ENCODE results near the gene CAB39.

The CAB39 gene

DNA sequence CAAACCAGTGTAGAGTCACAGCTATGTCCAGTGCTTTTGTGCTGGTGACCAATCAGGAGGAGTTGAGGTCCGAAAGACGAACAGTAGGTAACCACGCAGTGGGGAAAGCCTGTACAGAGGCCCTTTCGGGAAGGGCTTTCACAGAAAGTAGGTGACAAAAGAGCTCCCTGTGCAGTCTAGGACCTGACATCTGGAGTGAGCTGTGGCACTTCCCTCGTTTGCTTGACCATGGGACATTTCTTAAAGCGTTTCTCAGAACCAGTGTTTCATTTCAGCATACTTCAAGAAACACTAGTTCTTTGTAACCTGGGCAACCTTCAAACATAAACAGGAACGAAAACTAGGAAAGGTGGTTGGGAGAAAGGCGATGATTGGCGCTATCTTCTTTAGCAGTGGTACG lies 96.4 kb downstream of the CAB39 start:
- H3K27me3 ChIP-seq (ENCODE audit: insufficient read depth, poor library complexity, severe bottlenecking), result no peaks in the 10 kb centered on the region
- no peak overlapping the region for H3K4me3 ChIP-seq (replicated peaks; ENCODE audit: insufficient read depth, low read length)
- no peak for TF ChIP-seq REST (IDR thresholded peaks at IDR 0.05; ENCODE audit: insufficient replicate concordance, low read depth)
- TF ChIP-seq CTCF (IDR thresholded peaks at IDR 0.05; ENCODE audit: insufficient read depth, low read length), result no peak
- TF ChIP-seq GABPA (IDR thresholded peaks at IDR 0.05; ENCODE audit: low read depth), result no peak
- no peak for TF ChIP-seq POLR2AphosphoS5 (IDR thresholded peaks at IDR 0.05; ENCODE audit: low read depth)
- TF ChIP-seq SPI1 (IDR thresholded peaks at IDR 0.05; ENCODE audit: borderline replicate concordance, low read depth), result no peak
- no peak for DNase-seq (ENCODE audit: low read depth in 1 of 2, low spot score in 1 of 2)
- no peak overlapping the region for H3K27ac ChIP-seq (replicated peaks)

DNA sequence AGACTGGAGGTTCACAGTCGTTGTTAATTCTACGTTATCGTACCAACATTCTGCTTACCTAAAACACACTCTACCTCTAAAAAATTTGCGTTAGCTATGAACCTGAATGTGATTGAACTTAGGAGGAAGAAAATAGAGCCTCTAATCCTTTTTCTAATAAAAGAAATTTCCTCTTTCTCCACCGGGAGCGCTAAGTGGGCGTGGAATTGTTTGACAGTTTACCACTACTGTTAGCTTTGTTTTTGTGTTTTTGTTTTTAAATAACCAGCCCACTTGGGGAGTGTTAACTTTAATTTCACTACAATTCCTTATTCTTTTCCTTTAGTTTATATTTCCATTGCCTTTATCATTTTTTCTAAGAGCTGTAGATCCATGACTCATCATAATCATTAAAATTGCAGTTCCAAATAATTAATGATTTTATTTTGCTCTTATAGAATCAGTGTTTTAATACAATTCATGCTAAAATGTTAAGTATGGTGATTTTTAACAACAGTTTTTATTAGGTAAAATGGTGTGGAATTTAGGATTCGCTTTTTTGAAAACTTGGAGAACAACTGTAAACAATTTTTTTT lies 97.1 kb downstream of the CAB39 start:
- DNase-seq (ENCODE audit: low read depth in 1 of 2, low spot score in 1 of 2), result no peak
- TF ChIP-seq REST (IDR thresholded peaks at IDR 0.05; ENCODE audit: insufficient replicate concordance, low read depth) (no peak), SPI1 (IDR thresholded peaks at IDR 0.05; ENCODE audit: borderline replicate concordance, low read depth) (no peak), POLR2AphosphoS5 (IDR thresholded peaks at IDR 0.05; ENCODE audit: low read depth) (no peak), GABPA (IDR thresholded peaks at IDR 0.05; ENCODE audit: low read depth) (no peak), CTCF (IDR thresholded peaks at IDR 0.05; ENCODE audit: insufficient read depth, low read length) (no peak)
- no peak overlapping the region for H3K4me3 ChIP-seq (replicated peaks; ENCODE audit: insufficient read depth, low read length)
- H3K27ac ChIP-seq (replicated peaks), result no peak overlapping the region
- H3K27me3 ChIP-seq (ENCODE audit: insufficient read depth, poor library complexity, severe bottlenecking), result no peaks in the 10 kb centered on the region

DNA sequence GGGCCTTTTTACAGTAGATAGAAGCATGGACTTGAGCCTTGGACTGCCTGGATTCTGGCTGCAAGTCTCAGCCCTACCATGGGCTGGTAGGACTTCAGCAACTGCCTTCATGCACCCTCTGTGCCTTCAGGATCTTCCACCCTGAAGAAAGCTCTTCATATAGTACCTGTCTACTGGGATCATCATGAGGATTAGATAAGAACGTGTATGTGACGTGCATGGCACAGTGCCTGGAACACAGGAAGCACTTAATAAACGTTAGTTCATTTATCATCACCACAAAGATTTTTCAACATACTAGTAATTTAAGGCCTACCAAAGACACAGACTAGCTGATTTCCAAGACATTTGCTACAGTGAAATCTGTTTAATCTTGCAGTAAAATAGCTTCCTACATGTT lies 98.9 kb downstream of the CAB39 start:
- Histone ChIP-seq H3K4me3 (replicated peaks; ENCODE audit: insufficient read depth, low read length) (no peak overlapping the region), H3K27ac (replicated peaks) (no peak overlapping the region), H3K27me3 (ENCODE audit: insufficient read depth, poor library complexity, severe bottlenecking) (no peaks in the 10 kb centered on the region)
- TF ChIP-seq SPI1 (IDR thresholded peaks at IDR 0.05; ENCODE audit: borderline replicate concordance, low read depth) (no peak), REST (IDR thresholded peaks at IDR 0.05; ENCODE audit: insufficient replicate concordance, low read depth) (no peak), CTCF (IDR thresholded peaks at IDR 0.05; ENCODE audit: insufficient read depth, low read length) (no peak), GABPA (IDR thresholded peaks at IDR 0.05; ENCODE audit: low read depth) (no peak), POLR2AphosphoS5 (IDR thresholded peaks at IDR 0.05; ENCODE audit: low read depth) (no peak)
- no peak for DNase-seq (ENCODE audit: low read depth in 1 of 2, low spot score in 1 of 2)
